ENCODE measurements around the gene PTPRC.
A peak's percentile ranks its signal among the peaks of the same experiment; 100 is the strongest.

The PTPRC gene

GRCh38 chr1:198711837-198712236 lies 73.0 kb downstream of the PTPRC start:
- peak; percentile 9 for DNase-seq

- DNase-seq = peak; percentile 53
These were observed 74.2 kb downstream of the PTPRC start for GRCh38 chr1:198713081-198713480.

GRCh38 chr1:198714271-198714670 lies 75.4 kb downstream of the PTPRC start:
- no peak for DNase-seq

- DNase-seq = no peak
These were observed 77.2 kb downstream of the PTPRC start for GRCh38 chr1:198716051-198716450.

GRCh38 chr1:198717510-198717909 lies 78.7 kb downstream of the PTPRC start:
- no peak for DNase-seq

- no peak for DNase-seq
These were observed 84.3 kb downstream of the PTPRC start for GRCh38 chr1:198723127-198723526.

- no peak for DNase-seq
These were observed 86.2 kb downstream of the PTPRC start for GRCh38 chr1:198725090-198725489.

- DNase-seq = peak; percentile 46
These were observed 87.6 kb downstream of the PTPRC start for GRCh38 chr1:198726455-198726854.

GRCh38 chr1:198729195-198729863 lies 90.5 kb downstream of the PTPRC start:
- no peak for DNase-seq

GRCh38 chr1:198730952-198731351 lies 92.1 kb downstream of the PTPRC start:
- DNase-seq = no peak

GRCh38 chr1:198734323-198735008 lies 95.6 kb downstream of the PTPRC start:
- DNase-seq = no peak

- DNase-seq = peak; percentile 20
These were observed 102.9 kb downstream of the PTPRC start for GRCh38 chr1:198741744-198742143.

GRCh38 chr1:198747127-198747526 lies 108.3 kb downstream of the PTPRC start:
- DNase-seq = no peak

- DNase-seq = no peak
These were observed 110.4 kb downstream of the PTPRC start for GRCh38 chr1:198749279-198749678.

GRCh38 chr1:198750081-198750480 lies 111.2 kb downstream of the PTPRC start:
- no peak for DNase-seq

GRCh38 chr1:198751741-198752140 lies 112.9 kb downstream of the PTPRC start:
- DNase-seq = no peak

GRCh38 chr1:198754670-198755069 lies 115.8 kb downstream of the PTPRC start:
- no peak for DNase-seq

- DNase-seq = no peak
These were observed 116.9 kb downstream of the PTPRC start for GRCh38 chr1:198755715-198756114.

- peak; percentile 34 for DNase-seq
These were observed 117.6 kb downstream of the PTPRC start for GRCh38 chr1:198756470-198756869.

- no peak for DNase-seq
These were observed 123.2 kb downstream of the PTPRC start for GRCh38 chr1:198761859-198762616.

- no peak for DNase-seq
These were observed 124.5 kb downstream of the PTPRC start for GRCh38 chr1:198763298-198763714.

GRCh38 chr1:198764748-198765147 lies 125.9 kb downstream of the PTPRC start:
- DNase-seq = no peak

GRCh38 chr1:198765416-198765815 lies 126.6 kb downstream of the PTPRC start:
- no peak for DNase-seq
